Activated CD8-positive, alpha-beta memory T cell treated with anti-CD3 and anti-CD28 coated beads for 1 hour (primary cell): ENCODE data around the gene PSMD3.
"Not testable (repeated sequence)": the region's sequence is repeated elsewhere in the genome, so short reads cannot be mapped to it uniquely, and the experiment has no call there.

Experiments used
- DNase-seq, 2 donors: peaks; one replicate each; pipeline ENCODE4 v3.0.0-alpha.2; 2020; ENCODE audit warnings: low read depth in 1 of 2; ENCODE audit errors: extremely low read depth in 1 of 2

The PSMD3 gene

GRCh38 chr17:39995438-39995837 lies 14.8 kb downstream of the PSMD3 start:
- DNase-seq, result no peak

- DNase-seq, result no peak
Observed at GRCh38 chr17:39996162-39996561, 15.6 kb downstream of the PSMD3 start.

- no peak for DNase-seq
Observed at GRCh38 chr17:39996800-39997199, 16.2 kb downstream of the PSMD3 start.

GRCh38 chr17:39997543-39997942 lies 16.9 kb downstream of the PSMD3 start:
- no peak for DNase-seq

GRCh38 chr17:39999067-39999466 lies 18.5 kb downstream of the PSMD3 start:
- DNase-seq, result no peak

- DNase-seq, result no peak
Observed at GRCh38 chr17:40000161-40000560, 19.6 kb downstream of the PSMD3 start.

GRCh38 chr17:40001335-40001734 lies 20.7 kb downstream of the PSMD3 start:
- not testable (repeated sequence) for DNase-seq

- no peak for DNase-seq
Observed at GRCh38 chr17:40004072-40004471, 23.5 kb downstream of the PSMD3 start.

- DNase-seq, result no peak
Observed at GRCh38 chr17:40004712-40005111, 24.1 kb downstream of the PSMD3 start.

GRCh38 chr17:40005520-40005919 lies 24.9 kb downstream of the PSMD3 start:
- no peak for DNase-seq

GRCh38 chr17:40010946-40011500 lies 30.4 kb downstream of the PSMD3 start:
- not testable (repeated sequence) for DNase-seq

- not testable (repeated sequence) for DNase-seq
Observed at GRCh38 chr17:40012017-40012647, 31.5 kb downstream of the PSMD3 start.

GRCh38 chr17:40014375-40014980 lies 33.9 kb downstream of the PSMD3 start:
- DNase-seq, result no peak

- DNase-seq, result no peak
Observed at GRCh38 chr17:40015005-40015997, 34.7 kb downstream of the PSMD3 start, which contains the start of gene CSF3. Gene CSF3 (plus strand): TSS chr17:40015440. CDS start chr17:40015475, 35 bp downstream.

- DNase-seq, result no peak
Observed at GRCh38 chr17:40015998-40016985, 35.7 kb downstream of the PSMD3 start.

GRCh38 chr17:40017422-40018080 lies 36.9 kb downstream of the PSMD3 start:
- DNase-seq, result no peak

- no peak for DNase-seq
Observed at GRCh38 chr17:40018211-40019121, 37.9 kb downstream of the PSMD3 start.
